ENCODE measurements around the gene XXYLT1.

Gene XXYLT1

GRCh38 chr3:195259475-195260279, 11.3 kb downstream of the XXYLT1 start:
- H3K27me3 ChIP-seq (ENCODE audit: insufficient read depth, insufficient read length) = no peaks in the 10 kb centered on the region
- H3K4me3 ChIP-seq (ENCODE audit: insufficient read length, low read depth) = peak overlapping the region; percentile 57
- H3K36me3 ChIP-seq (ENCODE audit: insufficient read depth, insufficient read length, low read length) = peaks cover 43% of the 10 kb centered on the region
- H3K4me1 ChIP-seq (ENCODE audit: insufficient read depth, insufficient read length) = peaks cover 15% of the 10 kb centered on the region
- DNase-seq (ENCODE audit: low read depth, low spot score) = peak; percentile 71
- TF ChIP-seq SUZ12 (IDR thresholded peaks at IDR 0.05; ENCODE audit: extremely low read depth, insufficient read depth, insufficient read length) = no peak
- TF ChIP-seq YY1 (IDR thresholded peaks at IDR 0.05; ENCODE audit: insufficient read depth, insufficient read length) = no peak
- TF ChIP-seq ZNF274 (IDR thresholded peaks at IDR 0.05; ENCODE audit: low read depth, low read length) = no peak
- no peaks in the 10 kb centered on the region for H3K9me3 ChIP-seq (ENCODE audit: insufficient read depth, low read length)
- H3K9ac ChIP-seq (ENCODE audit: insufficient read length, low read depth) = peak overlapping the region; percentile 80

DNA sequence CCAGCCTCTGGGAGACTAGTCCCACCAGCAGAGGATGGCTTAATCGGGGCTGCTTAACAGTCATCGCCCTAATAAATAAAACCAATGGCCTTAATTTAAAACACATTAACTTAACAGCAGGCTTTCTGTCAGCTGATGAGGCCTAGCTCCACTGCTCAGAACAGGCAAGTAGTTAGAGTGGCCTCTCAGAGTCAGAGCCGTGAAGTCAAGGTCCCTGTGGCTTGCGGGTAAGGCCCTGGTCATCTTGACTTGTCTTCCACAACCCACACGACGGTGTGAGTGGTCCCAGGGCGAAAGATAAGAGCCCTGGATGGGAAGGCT, 11.8 kb downstream of the XXYLT1 start:
- DNase-seq (ENCODE audit: low read depth, low spot score) = no peak
- Histone ChIP-seq H3K27me3 (ENCODE audit: insufficient read depth, insufficient read length) (no peaks in the 10 kb centered on the region), H3K36me3 (ENCODE audit: insufficient read depth, insufficient read length, low read length) (peaks cover 46% of the 10 kb centered on the region), H3K9ac (ENCODE audit: insufficient read length, low read depth) (peak overlapping the region; percentile 80), H3K4me1 (ENCODE audit: insufficient read depth, insufficient read length) (peaks cover 20% of the 10 kb centered on the region), H3K9me3 (ENCODE audit: insufficient read depth, low read length) (no peaks in the 10 kb centered on the region), H3K4me3 (ENCODE audit: insufficient read length, low read depth) (no peak overlapping the region)
- no peak for TF ChIP-seq ZNF274 (IDR thresholded peaks at IDR 0.05; ENCODE audit: low read depth, low read length)
- no peak for TF ChIP-seq SUZ12 (IDR thresholded peaks at IDR 0.05; ENCODE audit: extremely low read depth, insufficient read depth, insufficient read length)
- TF ChIP-seq YY1 (IDR thresholded peaks at IDR 0.05; ENCODE audit: insufficient read depth, insufficient read length) = no peak

- DNase-seq (ENCODE audit: low read depth, low spot score) = no peak
- Histone ChIP-seq H3K9ac (ENCODE audit: insufficient read length, low read depth) (no peak overlapping the region), H3K4me3 (ENCODE audit: insufficient read length, low read depth) (no peak overlapping the region), H3K4me1 (ENCODE audit: insufficient read depth, insufficient read length) (peaks cover 25% of the 10 kb centered on the region), H3K27me3 (ENCODE audit: insufficient read depth, insufficient read length) (no peaks in the 10 kb centered on the region), H3K9me3 (ENCODE audit: insufficient read depth, low read length) (no peaks in the 10 kb centered on the region), H3K36me3 (ENCODE audit: insufficient read depth, insufficient read length, low read length) (peaks cover 44% of the 10 kb centered on the region)
- no peak for TF ChIP-seq SUZ12 (IDR thresholded peaks at IDR 0.05; ENCODE audit: extremely low read depth, insufficient read depth, insufficient read length)
- TF ChIP-seq ZNF274 (IDR thresholded peaks at IDR 0.05; ENCODE audit: low read depth, low read length) = no peak
- no peak for TF ChIP-seq YY1 (IDR thresholded peaks at IDR 0.05; ENCODE audit: insufficient read depth, insufficient read length)
These were observed 12.4 kb downstream of the XXYLT1 start for GRCh38 chr3:195258449-195259153.

DNA sequence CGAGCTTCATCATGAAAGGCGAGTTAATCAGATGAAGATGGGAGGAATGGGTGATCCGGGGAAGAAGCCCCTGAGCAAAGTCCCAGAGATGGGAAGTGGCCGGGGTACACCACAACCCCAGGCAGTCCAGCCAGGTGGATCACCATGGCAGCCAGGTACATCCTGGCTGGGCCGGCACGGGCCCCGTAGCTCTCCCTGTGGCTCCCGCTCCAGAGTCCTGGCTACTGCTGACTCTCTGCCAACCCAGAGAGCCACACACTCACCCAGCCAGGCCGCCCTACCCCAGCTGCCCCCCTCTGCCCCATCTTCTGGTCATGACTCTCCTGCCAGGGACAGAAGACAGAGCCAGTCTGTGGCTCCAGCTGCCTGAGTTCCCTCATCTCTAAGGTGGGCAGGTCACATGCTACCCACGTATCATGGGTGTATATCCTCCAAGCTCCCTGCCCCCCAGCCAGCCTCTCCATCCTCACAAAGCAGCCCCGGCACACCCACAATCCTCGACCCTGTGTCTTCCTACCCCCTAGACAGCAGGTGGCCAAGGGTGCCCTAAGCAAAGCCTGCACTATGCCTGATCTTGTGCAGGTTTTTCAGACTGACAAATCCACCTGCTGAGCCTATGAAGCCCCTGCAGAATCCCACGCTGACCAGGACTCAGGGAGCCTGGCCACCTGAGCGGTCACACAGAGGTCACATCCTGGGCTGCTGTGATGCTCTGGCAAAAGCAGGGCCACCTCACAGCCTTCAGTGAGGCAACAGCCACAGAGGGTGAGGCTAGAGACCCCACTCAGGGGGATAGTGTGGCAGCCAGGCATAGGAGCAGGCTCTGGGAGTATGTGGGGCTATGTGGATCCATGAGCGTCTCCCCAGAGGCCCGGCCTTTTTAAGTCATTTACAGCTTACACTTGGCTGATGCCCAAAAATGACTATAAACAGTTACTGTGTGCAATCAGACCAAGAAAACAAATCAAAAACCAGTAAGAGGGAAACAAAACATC, 13.2 kb downstream of the XXYLT1 start:
- Histone ChIP-seq H3K9ac (ENCODE audit: insufficient read length, low read depth) (peak overlapping the region; percentile 42), H3K4me3 (ENCODE audit: insufficient read length, low read depth) (no peak overlapping the region), H3K27me3 (ENCODE audit: insufficient read depth, insufficient read length) (no peaks in the 10 kb centered on the region), H3K9me3 (ENCODE audit: insufficient read depth, low read length) (no peaks in the 10 kb centered on the region), H3K36me3 (ENCODE audit: insufficient read depth, insufficient read length, low read length) (peaks cover 37% of the 10 kb centered on the region), H3K4me1 (ENCODE audit: insufficient read depth, insufficient read length) (peaks cover 27% of the 10 kb centered on the region)
- DNase-seq (ENCODE audit: low read depth, low spot score) = no peak
- TF ChIP-seq YY1 (IDR thresholded peaks at IDR 0.05; ENCODE audit: insufficient read depth, insufficient read length) (no peak), ZNF274 (IDR thresholded peaks at IDR 0.05; ENCODE audit: low read depth, low read length) (no peak)

DNA sequence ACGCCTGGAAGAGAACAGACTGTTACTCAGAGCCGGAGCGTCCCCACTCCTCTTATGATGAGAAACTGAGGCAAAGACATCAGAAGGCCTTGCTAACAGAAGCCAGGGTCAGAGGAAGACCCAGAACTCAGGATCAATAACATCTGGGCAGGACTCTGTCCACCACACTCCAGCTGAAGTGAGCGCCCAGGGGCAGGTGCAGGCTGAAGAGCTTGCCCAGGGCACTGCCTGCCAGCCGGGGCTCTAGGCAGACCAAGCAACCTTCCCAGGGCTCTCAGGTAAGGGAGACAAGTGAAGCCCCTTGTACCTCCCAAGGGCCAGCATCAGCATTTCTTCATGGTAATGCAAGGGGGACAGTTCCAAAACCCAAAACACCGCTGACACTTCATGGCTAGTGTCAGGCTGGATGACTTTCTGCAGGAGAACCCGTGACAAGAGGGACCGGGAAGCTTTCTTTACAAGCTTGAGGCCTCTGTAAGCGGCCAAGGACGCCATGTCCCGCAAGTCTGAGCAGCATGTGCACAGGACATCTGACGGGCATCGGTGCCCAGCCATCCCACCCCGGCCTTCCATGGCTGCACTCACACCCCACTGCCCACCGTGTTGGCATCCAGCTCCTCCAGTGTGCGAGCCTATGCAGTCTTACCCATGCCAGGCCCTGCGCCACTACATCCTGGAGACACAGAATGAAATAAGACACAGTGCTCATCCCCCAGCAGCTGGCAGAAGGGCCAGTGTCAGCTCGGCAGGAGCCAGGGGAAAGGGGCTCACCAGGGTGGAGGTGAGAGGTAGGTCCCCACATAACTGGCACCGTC, 14.1 kb downstream of the XXYLT1 start:
- Histone ChIP-seq H3K9me3 (ENCODE audit: insufficient read depth, low read length) (no peaks in the 10 kb centered on the region), H3K9ac (ENCODE audit: insufficient read length, low read depth) (no peak overlapping the region), H3K4me3 (ENCODE audit: insufficient read length, low read depth) (no peak overlapping the region), H3K36me3 (ENCODE audit: insufficient read depth, insufficient read length, low read length) (peaks cover 31% of the 10 kb centered on the region), H3K4me1 (ENCODE audit: insufficient read depth, insufficient read length) (peaks cover 28% of the 10 kb centered on the region), H3K27me3 (ENCODE audit: insufficient read depth, insufficient read length) (no peaks in the 10 kb centered on the region)
- no peak for DNase-seq (ENCODE audit: low read depth, low spot score)
- no peak for TF ChIP-seq ZNF274 (IDR thresholded peaks at IDR 0.05; ENCODE audit: low read depth, low read length)
- no peak for TF ChIP-seq SUZ12 (IDR thresholded peaks at IDR 0.05; ENCODE audit: extremely low read depth, insufficient read depth, insufficient read length)
- TF ChIP-seq YY1 (IDR thresholded peaks at IDR 0.05; ENCODE audit: insufficient read depth, insufficient read length) = no peak
